NCI-H446 (cell line): ENCODE data around the gene CLSTN2.

Source experiments
- DNase-seq, 2 experiments: peaks; one replicate each; lab custom pipeline; 2025; lab: John Stamatoyannopoulos, UW

Gene CLSTN2

DNA sequence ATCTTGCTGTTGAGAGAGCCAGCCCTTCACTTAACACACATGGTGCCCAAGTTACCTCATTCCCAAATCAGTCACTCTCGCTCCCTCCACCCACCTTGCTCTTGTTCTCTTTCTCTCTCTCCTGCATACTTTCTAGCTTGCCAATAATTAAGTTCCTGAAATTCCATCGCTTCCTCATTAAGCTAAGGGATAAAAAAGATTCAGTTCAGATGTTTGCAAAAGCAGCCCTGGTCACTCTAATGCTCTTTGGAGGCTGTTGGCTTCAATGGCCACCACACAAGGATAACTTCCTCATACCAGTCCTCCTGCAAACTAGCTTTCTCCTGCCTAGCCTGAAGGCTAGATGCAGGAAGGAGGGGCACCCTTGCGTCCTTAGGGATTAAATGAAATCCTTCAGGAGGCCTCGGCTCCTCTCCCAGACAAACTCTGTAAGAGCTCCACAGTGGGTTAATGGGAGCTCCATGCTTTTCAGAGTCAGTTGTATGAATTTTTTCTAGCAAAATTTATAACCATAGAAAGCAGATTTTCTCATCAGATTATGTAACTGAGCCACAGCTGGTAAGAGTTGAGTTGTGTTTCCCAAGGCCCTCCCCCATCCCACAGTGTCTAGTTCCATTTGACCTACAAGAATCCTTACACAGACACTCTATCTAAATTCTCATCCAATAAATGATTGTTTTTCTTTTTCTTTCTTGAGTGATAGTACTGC is 566.2 kb downstream of the CLSTN2 start:
- DNase-seq = no peak

GRCh38 chr3:140501770-140502364 is 566.9 kb downstream of the CLSTN2 start:
- DNase-seq = no peak

- no peak for DNase-seq
These were observed 570.2 kb downstream of the CLSTN2 start for GRCh38 chr3:140505213-140505612.

GRCh38 chr3:140505876-140506275 is 570.9 kb downstream of the CLSTN2 start:
- DNase-seq = no peak

DNA sequence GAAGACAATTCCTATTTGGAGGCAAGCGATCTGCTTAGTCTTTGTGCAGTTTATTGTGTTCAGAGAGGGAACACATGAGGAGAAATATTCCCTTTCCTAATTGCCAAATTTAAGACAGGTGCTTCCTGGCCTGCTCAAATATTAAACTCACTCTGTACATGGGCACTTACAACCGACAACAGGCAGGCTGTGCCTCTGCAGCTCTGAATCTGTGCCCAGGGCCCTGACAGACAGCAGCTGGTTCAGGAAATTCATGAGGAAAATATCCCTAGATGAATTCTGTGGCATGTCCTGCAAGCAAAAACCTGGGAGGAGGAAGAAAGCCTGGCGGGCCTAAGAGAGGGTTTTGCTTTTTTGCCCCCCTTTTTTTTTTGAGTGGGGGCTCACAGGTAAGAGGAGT is 573.6 kb downstream of the CLSTN2 start:
- no peak for DNase-seq

DNA sequence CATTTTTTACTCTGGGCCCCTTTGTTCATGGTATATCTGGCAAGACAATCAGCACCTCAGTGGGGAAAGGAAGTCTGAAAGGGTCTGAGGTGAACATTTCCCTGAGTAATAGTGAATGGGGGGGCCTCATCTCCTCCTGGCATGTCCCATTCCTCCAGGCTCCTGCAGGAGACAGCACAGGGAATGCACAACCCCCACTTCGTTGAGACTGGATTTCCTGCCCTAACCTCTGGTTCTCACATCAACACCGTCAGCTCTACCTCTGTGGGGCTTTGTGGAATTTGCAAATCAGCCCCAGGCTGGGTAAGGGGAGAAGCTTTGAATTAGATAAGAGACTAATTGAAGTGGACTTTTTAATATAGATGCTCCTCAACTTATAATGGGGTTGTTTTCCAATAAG is 574.5 kb downstream of the CLSTN2 start:
- DNase-seq = no peak

GRCh38 chr3:140510303-140510861 is 575.4 kb downstream of the CLSTN2 start:
- DNase-seq = no peak

GRCh38 chr3:140521751-140522445 is 586.9 kb downstream of the CLSTN2 start:
- DNase-seq = no peak

GRCh38 chr3:140522653-140523380 is 587.8 kb downstream of the CLSTN2 start:
- DNase-seq = no peak

DNA sequence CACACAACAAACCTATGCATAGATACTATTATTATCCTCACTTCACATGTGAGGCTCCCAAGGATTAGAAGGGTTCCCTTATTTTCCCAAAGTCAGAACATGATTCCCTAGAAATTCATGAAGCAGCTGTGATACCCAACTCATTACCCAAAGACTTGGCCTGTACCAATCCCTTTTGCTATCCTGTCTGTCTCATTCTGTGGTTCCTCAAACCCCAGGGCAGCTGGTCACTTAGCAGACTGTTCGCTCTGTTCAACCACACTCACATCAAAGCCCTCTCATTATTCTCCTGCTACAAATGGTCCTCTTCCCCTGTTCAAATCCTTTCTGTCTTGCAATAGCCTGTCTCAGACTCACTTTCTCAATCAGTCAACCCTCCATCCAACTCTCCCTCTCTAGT is 588.6 kb downstream of the CLSTN2 start:
- DNase-seq = no peak

- no peak for DNase-seq
These were observed 592.2 kb downstream of the CLSTN2 start for GRCh38 chr3:140527156-140527555.

GRCh38 chr3:140529096-140529495 is 594.1 kb downstream of the CLSTN2 start:
- no peak for DNase-seq

- DNase-seq = no peak
These were observed 594.6 kb downstream of the CLSTN2 start for GRCh38 chr3:140529558-140529957.

DNA sequence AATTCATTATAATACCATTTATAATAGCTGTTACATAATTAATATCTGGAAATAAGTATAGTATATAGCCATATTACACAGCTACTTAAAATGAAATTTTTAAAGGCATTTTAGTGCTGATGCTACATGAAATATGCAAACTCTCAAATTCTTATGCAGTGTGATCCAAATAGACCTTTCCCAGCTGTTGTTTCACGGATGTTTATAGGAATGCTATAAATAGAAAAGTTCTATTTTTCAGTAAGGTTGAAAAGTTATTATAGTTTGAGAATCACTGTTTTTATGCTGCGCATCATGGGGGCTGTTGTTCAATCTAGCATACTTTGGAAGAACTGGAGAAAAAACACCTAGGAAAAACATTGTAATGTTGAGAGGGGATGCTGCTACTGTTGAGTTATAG is 595.1 kb downstream of the CLSTN2 start:
- no peak for DNase-seq

DNA sequence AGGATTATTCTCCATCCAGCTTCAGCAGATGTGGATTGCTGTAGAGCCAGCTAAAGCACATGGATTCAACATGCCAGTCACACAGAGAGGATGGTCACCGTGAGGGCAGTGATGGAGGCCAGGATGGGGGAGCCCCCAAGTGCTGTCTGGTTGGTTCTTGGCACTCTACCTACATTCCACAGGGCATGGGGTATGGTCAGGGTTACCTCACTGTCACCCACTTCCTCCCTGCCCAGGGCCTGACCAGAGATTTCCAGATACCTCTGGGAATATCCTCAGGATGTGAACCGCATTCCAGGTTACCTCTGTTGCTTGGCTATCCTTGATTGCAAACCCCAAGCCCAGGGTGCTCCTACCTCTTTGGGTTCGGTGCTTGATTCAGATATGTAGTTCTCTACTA is 595.6 kb downstream of the CLSTN2 start:
- no peak for DNase-seq

- no peak for DNase-seq
These were observed 597.9 kb downstream of the CLSTN2 start for GRCh38 chr3:140532793-140533330.

DNA sequence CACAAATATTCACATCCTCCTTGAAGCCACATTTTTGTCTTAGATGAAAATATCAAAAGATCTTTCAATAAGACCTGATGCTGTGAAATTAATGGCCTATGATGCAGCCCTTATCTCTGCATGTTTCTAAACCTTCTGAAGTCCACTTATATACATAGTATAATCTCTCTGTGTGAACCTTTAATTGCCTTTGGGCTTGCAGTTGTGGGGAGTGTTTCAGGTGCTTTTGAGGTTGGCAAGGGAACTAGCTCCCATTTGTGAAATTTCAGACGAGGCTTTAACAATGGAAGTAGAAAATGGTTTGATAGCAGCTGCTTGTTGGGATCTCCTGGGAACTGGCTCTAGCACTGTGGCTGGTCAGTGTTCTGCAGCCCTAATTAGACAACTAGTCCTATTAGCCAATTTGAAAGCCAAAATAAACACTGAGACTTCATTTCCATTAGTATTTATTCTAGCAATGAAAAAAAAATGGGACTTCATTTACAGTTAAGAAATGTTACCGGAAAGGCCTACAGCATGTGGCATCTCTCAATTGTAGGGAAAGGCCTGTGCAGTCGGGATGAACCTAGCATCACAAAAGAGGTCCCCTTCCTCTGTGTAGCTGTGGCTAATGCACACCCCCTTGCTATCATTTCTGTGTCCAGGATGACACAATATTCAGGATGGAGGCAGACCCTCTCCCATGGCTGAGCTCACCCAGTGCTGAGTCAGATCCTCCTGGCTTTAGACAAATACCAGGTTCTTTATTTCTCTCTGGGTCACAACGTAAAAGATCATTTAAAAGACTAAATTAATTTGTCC is 602.1 kb downstream of the CLSTN2 start:
- DNase-seq = no peak

GRCh38 chr3:140537727-140538082 is 602.7 kb downstream of the CLSTN2 start:
- no peak for DNase-seq

- DNase-seq = no peak
These were observed 605.3 kb downstream of the CLSTN2 start for GRCh38 chr3:140540262-140540661.

DNA sequence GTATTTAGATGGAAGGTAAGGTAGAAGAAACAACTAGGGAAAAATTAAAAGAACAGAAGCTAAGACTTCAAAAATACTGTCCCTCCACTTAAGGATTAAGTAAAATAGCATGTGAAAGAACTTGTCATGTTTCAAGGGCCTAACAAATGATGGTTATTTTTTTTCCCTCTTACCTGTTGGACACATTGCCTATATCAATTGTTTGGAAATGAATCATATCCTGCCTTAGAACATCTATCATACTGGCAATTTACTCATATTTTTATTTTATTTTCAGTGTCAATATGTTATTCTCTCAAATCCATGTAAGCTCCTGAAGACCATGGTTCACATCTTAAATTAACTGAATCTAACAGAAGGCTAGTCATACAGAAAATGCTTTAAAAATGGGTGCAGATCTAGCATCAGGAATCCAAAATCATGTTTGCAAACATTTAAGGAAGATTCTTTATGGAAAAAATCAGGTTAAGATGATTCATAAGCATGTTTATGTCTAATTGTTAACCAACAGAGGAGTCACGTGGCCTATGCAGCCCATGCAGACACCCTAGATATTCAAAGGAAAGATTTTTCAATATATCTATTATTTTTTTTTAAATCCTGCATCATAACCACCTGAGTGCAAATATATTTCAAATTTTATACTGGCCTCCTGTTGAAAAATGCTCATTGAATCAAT is 607.1 kb downstream of the CLSTN2 start:
- no peak for DNase-seq

- no peak for DNase-seq
These were observed 610.2 kb downstream of the CLSTN2 start for GRCh38 chr3:140545197-140545596.
